Hepatocyte (in vitro differentiated cells): Measurements from ENCODE around the gene AUH. TPM values are rescaled to one million over a fixed set of nuclear protein-coding genes. Genes with fewer than 3 reads are reported as not detected.

ENCODE experiments used
- DNase-seq: peaks from one replicate; pipeline ENCODE4 v3.0.0-alpha.2; 2016; ENCODE audit warnings: low spot score
- H2AFZ ChIP-seq: fragments of 200-600 bp; sonication (generic); 2 replicates; pipeline ENCODE4 v1.6.0; 2016; ENCODE audit warnings: antibody characterized with exemption, mild to moderate bottlenecking
- H3K27ac ChIP-seq: fragments of 200-600 bp; sonication (generic); 2 replicates; pipeline ENCODE4 v1.5.1; 2016; ENCODE audit warnings: mild to moderate bottlenecking
- H3K27me3 ChIP-seq: fragments of 200-600 bp; sonication (generic); 2 replicates; pipeline ENCODE4 v1.6.1; 2016
- H3K36me3 ChIP-seq: fragments of 200-600 bp; sonication (generic); replicated peaks from 2 replicates; pipeline ENCODE4 v1.5.1; 2016; ENCODE audit warnings: low read depth; ENCODE audit not compliant: insufficient read depth
- H3K4me1 ChIP-seq: fragments of 200-600 bp; sonication (generic); 2 replicates; pipeline ENCODE4 v1.5.1; 2016; ENCODE audit warnings: mild to moderate bottlenecking, moderate library complexity; ENCODE audit not compliant: insufficient read depth
- H3K4me2 ChIP-seq: fragments of 200-600 bp; sonication (generic); 2 replicates; pipeline ENCODE4 v1.6.0; 2016
- H3K4me3 ChIP-seq: fragments of 200-600 bp; sonication (generic); 2 replicates; pipeline ENCODE4 v1.5.1; 2016; ENCODE audit warnings: mild to moderate bottlenecking
- H3K79me2 ChIP-seq: fragments of 200-600 bp; sonication (generic); 2 replicates; pipeline ENCODE4 v1.6.0; 2017; ENCODE audit warnings: mild to moderate bottlenecking
- H3K9me2 ChIP-seq: fragments of 200-600 bp; sonication (generic); replicated peaks from 2 replicates; pipeline ENCODE4 v1.6.0; 2017; ENCODE audit warnings: mild to moderate bottlenecking; ENCODE audit not compliant: insufficient read depth
- H3K9me3 ChIP-seq: fragments of 200-600 bp; sonication (generic); 2 replicates; pipeline ENCODE4 v1.5.1; 2016; ENCODE audit warnings: low read depth, mild to moderate bottlenecking
- H4K20me1 ChIP-seq: fragments of 200-600 bp; sonication (generic); 2 replicates; pipeline ENCODE4 v1.6.0; 2016; ENCODE audit warnings: mild to moderate bottlenecking; ENCODE audit not compliant: insufficient read depth, poor library complexity, severe bottlenecking
- CTCF ChIP-seq: fragments of 200-600 bp; sonication (generic); IDR thresholded peaks from 2 replicates; pipeline ENCODE4 v1.5.1; 2016; ENCODE audit warnings: antibody characterized with exemption, mild to moderate bottlenecking; ENCODE audit not compliant: poor library complexity
- EZH2 ChIP-seq: fragments of 200-600 bp; sonication (generic); IDR thresholded peaks from 2 replicates; pipeline ENCODE4 v1.6.1; 2016; ENCODE audit warnings: antibody characterized with exemption, mild to moderate bottlenecking, borderline replicate concordance
- EZH2phosphoT487 ChIP-seq: fragments of 200-600 bp; sonication (generic); IDR thresholded peaks from one replicate; pipeline ENCODE4 v1.6.1; 2018; ENCODE audit warnings: antibody characterized with exemption, mild to moderate bottlenecking, low read depth, moderate library complexity; ENCODE audit not compliant: unreplicated experiment, severe bottlenecking
- WGBS: methylation state at CpG from one replicate; pipeline ENCODE4 v1.1.6; 2016; ENCODE audit warnings: low lambda C conversion rate; ENCODE audit errors: missing lambda C conversion rate; 5-methylcytosine and 5-hydroxymethylcytosine counted together
- polyA plus RNA-seq: library from polyadenylated mRNA; unstranded; fragments of >200 nt; fragmentation: Nextera tagmentation; extraction: Ambion mirVana; gene quantifications from 2 replicates; pipeline ENCODE4 v1.2.1, GENCODE V29; 2016
- total RNA-seq: library from RNA; depleted of rRNA; stranded (reverse); fragments of >200 nt; gene quantifications from 2 replicates; pipeline ENCODE4 v1.2.3, GENCODE V29; 2014

AUH gene
- total and polyA plus RNA-seq, 2 experiments from 2014 or later = 19.5 to 25.0 TPM

GRCh38 chr9:91266448-91266847, 95.3 kb downstream of the AUH start:
- Histone ChIP-seq H4K20me1 (no peaks in the 10 kb centered on the region), H3K4me2 (no peak overlapping the region), H3K79me2 (no peaks in the 10 kb centered on the region), H3K36me3 (no peaks in the 10 kb centered on the region), H2AFZ (no peak overlapping the region), H3K27ac (no peak overlapping the region), H3K4me3 (no peak overlapping the region), H3K27me3 (no peaks in the 10 kb centered on the region), H3K9me2 (no peaks in the 10 kb centered on the region), H3K4me1 (peaks cover 7% of the 10 kb centered on the region), H3K9me3 (no peaks in the 10 kb centered on the region)
- no peak for DNase-seq
- no peak for TF ChIP-seq EZH2phosphoT487
- no peak for TF ChIP-seq EZH2
- TF ChIP-seq CTCF = no peak

- Histone ChIP-seq H3K36me3 (no peaks in the 10 kb centered on the region), H3K4me3 (no peak overlapping the region), H3K79me2 (no peaks in the 10 kb centered on the region), H3K9me2 (no peaks in the 10 kb centered on the region), H3K27me3 (no peaks in the 10 kb centered on the region), H3K4me1 (peaks cover 7% of the 10 kb centered on the region), H4K20me1 (no peaks in the 10 kb centered on the region), H3K4me2 (no peak overlapping the region), H3K9me3 (no peaks in the 10 kb centered on the region), H3K27ac (no peak overlapping the region), H2AFZ (no peak overlapping the region)
- WGBS = 88% methylated on average over 5 of the region's 5 CpGs
- no peak for DNase-seq
- no peak for TF ChIP-seq CTCF
- no peak for TF ChIP-seq EZH2
- TF ChIP-seq EZH2phosphoT487 = no peak
Observed at GRCh38 chr9:91265514-91265913, 96.2 kb downstream of the AUH start.

- H3K4me3 ChIP-seq = no peak overlapping the region
- no peaks in the 10 kb centered on the region for H3K9me2 ChIP-seq
- H3K9me3 ChIP-seq = no peaks in the 10 kb centered on the region
- 90% methylated on average over 1 of the region's 1 CpG for WGBS
- H2AFZ ChIP-seq = no peak overlapping the region
- no peak for DNase-seq
- H3K4me2 ChIP-seq = no peak overlapping the region
- H3K27ac ChIP-seq = no peak overlapping the region
- no peaks in the 10 kb centered on the region for H3K79me2 ChIP-seq
- no peaks in the 10 kb centered on the region for H3K4me1 ChIP-seq
- no peak for TF ChIP-seq EZH2phosphoT487
- TF ChIP-seq EZH2 = no peak
- no peak for TF ChIP-seq CTCF
- no peaks in the 10 kb centered on the region for H3K36me3 ChIP-seq
- H4K20me1 ChIP-seq = no peaks in the 10 kb centered on the region
- H3K27me3 ChIP-seq = no peaks in the 10 kb centered on the region
Observed at GRCh38 chr9:91261417-91261816, 100.3 kb downstream of the AUH start.

GRCh38 chr9:91259162-91259561, 102.6 kb downstream of the AUH start:
- Histone ChIP-seq H3K4me3 (no peak overlapping the region), H3K4me2 (no peak overlapping the region), H2AFZ (no peak overlapping the region), H3K36me3 (no peaks in the 10 kb centered on the region), H3K9me3 (no peaks in the 10 kb centered on the region), H4K20me1 (no peaks in the 10 kb centered on the region), H3K4me1 (peaks cover 9% of the 10 kb centered on the region), H3K79me2 (no peaks in the 10 kb centered on the region), H3K27me3 (no peaks in the 10 kb centered on the region), H3K9me2 (no peaks in the 10 kb centered on the region), H3K27ac (no peak overlapping the region)
- 97% methylated on average over 1 of the region's 1 CpG for whole genome bisulfite sequencing
- TF ChIP-seq EZH2phosphoT487 = no peak
- TF ChIP-seq EZH2 = no peak
- TF ChIP-seq CTCF = no peak
- no peak for DNase-seq
